GM06990 (cell line): ENCODE results near the gene CEP250.
"Not testable (repeated sequence)": the region's sequence is repeated elsewhere in the genome, so short reads cannot be mapped to it uniquely, and the experiment has no call there.

ENCODE experiments used
- DNase-seq: peaks from one replicate; pipeline ENCODE4 v3.0.0-alpha.2; 2011; ENCODE audit not compliant: insufficient read length; ENCODE audit errors: extremely low read depth
- H3K27me3 ChIP-seq: replicated peaks from 2 replicates; pipeline ENCODE4 v1.6.0; 2011; ENCODE audit warnings: low read length; ENCODE audit not compliant: control insufficient read depth, insufficient read depth
- H3K36me3 ChIP-seq: 2 replicates; pipeline ENCODE4 v1.5.1; 2011; ENCODE audit warnings: low read length; ENCODE audit not compliant: control insufficient read depth, insufficient read depth
- H3K4me3 ChIP-seq: replicated peaks from 2 replicates; pipeline ENCODE4 v1.5.1; 2011; ENCODE audit warnings: low read depth, mild to moderate bottlenecking, control low read depth, low read length
- TF ChIP-seq, protein P1 (sequence below): IDR thresholded peaks from 2 replicates; pipeline ENCODE4 v1.5.1; 2011; ENCODE audit warnings: low read length, control low read depth, mild to moderate bottlenecking, inconsistent platforms; ENCODE audit not compliant: insufficient read depth, poor library complexity, severe bottlenecking

The CEP250 gene

DNA sequence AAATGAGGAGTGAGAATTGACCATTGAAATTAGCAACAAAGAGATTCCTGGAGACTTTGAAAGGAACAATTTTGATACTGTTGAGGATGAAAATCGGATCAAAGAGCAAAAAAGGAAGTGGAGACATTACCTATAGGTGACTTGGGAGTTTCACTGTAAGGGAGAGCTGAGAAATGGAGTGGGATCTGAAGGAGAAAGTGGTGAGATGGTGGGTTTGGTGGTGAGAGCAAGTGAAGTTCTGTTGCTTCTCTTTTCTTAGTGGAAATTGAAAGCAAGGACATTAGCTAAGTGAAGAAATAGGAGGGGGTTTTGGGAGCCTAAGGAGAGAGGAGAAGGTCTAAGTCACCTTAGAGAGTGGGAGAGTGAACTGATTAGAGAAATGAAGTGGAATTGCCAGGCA lies 90.7 kb downstream of the CEP250 start:
- no peaks in the 10 kb centered on the region for H3K27me3 ChIP-seq
- H3K4me3 ChIP-seq, result no peak overlapping the region
- TF ChIP-seq, protein P1, sequence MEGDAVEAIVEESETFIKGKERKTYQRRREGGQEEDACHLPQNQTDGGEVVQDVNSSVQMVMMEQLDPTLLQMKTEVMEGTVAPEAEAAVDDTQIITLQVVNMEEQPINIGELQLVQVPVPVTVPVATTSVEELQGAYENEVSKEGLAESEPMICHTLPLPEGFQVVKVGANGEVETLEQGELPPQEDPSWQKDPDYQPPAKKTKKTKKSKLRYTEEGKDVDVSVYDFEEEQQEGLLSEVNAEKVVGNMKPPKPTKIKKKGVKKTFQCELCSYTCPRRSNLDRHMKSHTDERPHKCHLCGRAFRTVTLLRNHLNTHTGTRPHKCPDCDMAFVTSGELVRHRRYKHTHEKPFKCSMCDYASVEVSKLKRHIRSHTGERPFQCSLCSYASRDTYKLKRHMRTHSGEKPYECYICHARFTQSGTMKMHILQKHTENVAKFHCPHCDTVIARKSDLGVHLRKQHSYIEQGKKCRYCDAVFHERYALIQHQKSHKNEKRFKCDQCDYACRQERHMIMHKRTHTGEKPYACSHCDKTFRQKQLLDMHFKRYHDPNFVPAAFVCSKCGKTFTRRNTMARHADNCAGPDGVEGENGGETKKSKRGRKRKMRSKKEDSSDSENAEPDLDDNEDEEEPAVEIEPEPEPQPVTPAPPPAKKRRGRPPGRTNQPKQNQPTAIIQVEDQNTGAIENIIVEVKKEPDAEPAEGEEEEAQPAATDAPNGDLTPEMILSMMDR, result no peak
- DNase-seq, result no peak
- peaks cover 12% of the 10 kb centered on the region for H3K36me3 ChIP-seq

DNA sequence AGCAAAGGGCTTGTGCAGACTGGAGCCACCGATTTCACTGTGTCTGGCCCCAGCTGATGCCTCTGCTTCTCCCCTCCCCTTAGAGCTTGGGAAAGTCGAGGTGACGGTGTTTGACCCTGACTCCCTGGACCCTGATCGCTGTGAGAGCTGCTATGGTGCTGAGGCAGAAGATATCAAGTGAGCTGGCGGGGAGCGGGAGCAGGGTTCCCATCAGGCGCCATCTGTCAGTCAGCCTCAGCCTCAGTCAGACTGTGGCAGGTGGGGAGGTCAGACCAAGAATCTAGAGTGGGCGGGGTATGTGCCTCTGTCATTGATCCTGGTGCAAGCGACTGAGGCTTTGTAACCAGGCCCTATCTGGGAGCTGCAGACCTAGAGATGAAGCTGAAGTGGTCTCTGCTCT lies 91.9 kb downstream of the CEP250 start:
- DNase-seq, result no peak
- H3K36me3 ChIP-seq, result peaks cover 18% of the 10 kb centered on the region
- no peak overlapping the region for H3K4me3 ChIP-seq
- no peaks in the 10 kb centered on the region for H3K27me3 ChIP-seq
- TF ChIP-seq, protein P1, result no peak

DNA sequence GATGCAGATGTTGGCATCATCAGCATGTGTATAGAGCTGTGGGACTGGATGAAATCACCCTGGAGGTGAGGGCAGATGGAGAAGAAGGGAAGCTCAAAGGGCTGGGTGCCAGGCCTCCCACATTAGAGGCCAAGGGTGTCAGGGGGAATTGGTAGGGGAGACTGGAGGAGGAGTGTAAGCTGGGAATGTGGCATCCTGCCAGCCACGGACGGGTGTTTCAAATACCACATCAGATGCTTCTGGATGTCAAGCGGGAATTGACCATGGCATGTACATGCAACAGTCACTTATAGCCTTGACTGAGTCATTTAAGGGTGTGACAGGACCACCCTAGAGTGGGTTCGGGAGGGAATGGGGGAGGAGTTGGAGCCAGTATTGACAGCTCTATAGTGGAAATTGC lies 96.1 kb downstream of the CEP250 start:
- TF ChIP-seq, protein P1, result no peak
- H3K27me3 ChIP-seq, result no peaks in the 10 kb centered on the region
- H3K36me3 ChIP-seq, result peaks cover 31% of the 10 kb centered on the region
- no peak overlapping the region for H3K4me3 ChIP-seq
- DNase-seq, result no peak

DNA sequence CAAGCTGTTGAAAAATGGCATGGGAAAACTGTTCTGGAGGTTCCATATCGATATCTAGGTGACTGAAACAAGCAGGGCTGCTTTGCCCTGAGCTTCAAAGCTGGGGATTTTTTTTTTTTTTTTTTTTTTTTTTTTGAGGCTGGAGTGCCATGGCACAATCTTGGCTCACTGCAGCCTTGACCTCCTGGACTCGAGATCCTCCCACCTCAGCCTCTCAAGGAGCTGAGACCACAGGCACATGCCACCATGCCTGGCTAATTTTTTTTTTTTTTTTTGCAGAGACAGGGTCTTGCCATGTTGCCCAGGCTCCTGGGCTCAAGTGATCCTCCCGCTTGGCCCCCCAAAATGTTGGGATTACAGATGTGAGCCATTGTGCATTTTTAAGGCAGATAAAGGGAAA lies 97.5 kb downstream of the CEP250 start:
- Histone ChIP-seq H3K27me3 (no peaks in the 10 kb centered on the region), H3K4me3 (no peak overlapping the region), H3K36me3 (peaks cover 35% of the 10 kb centered on the region)
- no peak for DNase-seq
- TF ChIP-seq, protein P1, result no peak

DNA sequence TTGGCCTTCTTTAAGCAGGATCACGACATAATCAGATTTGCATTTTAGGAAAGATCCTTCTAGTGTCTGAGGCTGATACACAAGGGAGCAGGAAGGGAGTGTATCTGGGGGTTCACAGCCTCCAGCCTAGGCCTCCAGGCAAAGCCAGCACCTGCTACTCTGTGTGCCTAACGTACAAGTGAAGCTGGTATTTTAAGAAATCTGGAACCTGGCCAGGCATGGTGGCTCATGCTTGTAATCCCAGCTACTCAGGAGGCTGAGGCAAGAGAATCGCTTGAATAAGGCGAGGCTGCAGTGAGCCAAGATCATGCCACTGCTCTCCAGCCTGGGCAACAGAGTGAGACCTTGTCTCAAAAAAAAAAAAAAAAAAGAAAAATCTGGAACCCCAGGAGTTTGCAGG lies 100.1 kb downstream of the CEP250 start:
- H3K36me3 ChIP-seq, result peaks cover 29% of the 10 kb centered on the region
- H3K4me3 ChIP-seq, H3K27me3 ChIP-seq, DNase-seq: not testable (repeated sequence)

DNA sequence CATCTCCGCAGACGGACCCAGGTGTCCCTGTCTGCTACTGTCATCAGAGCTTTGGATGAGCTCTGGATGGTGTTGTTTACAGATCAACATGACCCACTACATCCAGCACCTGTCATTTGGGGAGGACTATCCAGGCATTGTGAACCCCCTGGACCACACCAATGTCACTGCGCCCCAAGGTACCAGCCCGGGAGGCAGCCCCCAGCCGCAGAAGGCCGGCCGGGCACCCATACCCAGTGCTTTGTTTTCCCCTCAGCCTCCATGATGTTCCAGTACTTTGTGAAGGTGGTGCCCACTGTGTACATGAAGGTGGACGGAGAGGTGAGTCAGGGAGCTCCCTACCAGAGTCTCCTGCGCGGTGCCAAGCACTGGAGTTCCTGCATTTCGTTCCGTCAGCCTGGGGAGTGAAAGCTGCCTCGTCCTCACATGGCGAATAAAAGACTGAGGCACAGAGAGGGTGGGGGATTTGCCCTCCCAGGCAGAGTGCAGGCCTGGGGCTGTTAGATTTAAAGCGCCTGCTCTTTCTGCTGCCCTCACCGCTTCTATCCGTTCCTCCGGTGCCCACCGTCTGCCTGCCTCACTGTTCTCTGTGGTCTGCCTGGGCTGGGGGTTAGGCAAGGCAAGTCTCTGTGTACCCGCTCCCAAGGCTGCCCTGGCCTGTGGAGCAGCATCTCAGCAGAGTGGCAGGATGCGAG lies 100.7 kb downstream of the CEP250 start:
- Histone ChIP-seq H3K36me3 (peaks cover 26% of the 10 kb centered on the region), H3K4me3 (no peak overlapping the region), H3K27me3 (no peaks in the 10 kb centered on the region)
- TF ChIP-seq, protein P1, result no peak
- DNase-seq, result no peak
